Endothelial cell (in vitro differentiated cells): ENCODE measurements around the gene TRO. TPM values are rescaled to one million over a fixed set of nuclear protein-coding genes. Genes with fewer than 3 reads are reported as not detected.

Experiments used
- DNase-seq: peaks from one replicate; pipeline ENCODE4 v3.0.0; 2021; ENCODE audit warnings: low spot score
- H3K27ac Mint-ChIP-seq: one replicate; pipeline ENCODE4 v1.8.0; 2021; ENCODE audit warnings: mixed read lengths, inconsistent platforms; ENCODE audit not compliant: unreplicated experiment
- H3K27me3 Mint-ChIP-seq: one replicate; pipeline ENCODE4 v1.8.0; 2021; ENCODE audit warnings: mild to moderate bottlenecking, moderate library complexity, mixed read lengths, inconsistent platforms; ENCODE audit not compliant: unreplicated experiment
- H3K36me3 Mint-ChIP-seq: one replicate; pipeline ENCODE4 v1.8.0; 2021; ENCODE audit warnings: mild to moderate bottlenecking, low read depth, mixed read lengths, inconsistent platforms; ENCODE audit not compliant: unreplicated experiment
- H3K4me1 Mint-ChIP-seq: one replicate; pipeline ENCODE4 v1.8.0; 2021; ENCODE audit warnings: mild to moderate bottlenecking, mixed read lengths, inconsistent platforms; ENCODE audit not compliant: unreplicated experiment
- H3K4me3 Mint-ChIP-seq: one replicate; pipeline ENCODE4 v1.8.0; 2021; ENCODE audit warnings: mild to moderate bottlenecking, mixed read lengths, inconsistent platforms; ENCODE audit not compliant: unreplicated experiment
- H3K9me3 Mint-ChIP-seq: one replicate; pipeline ENCODE4 v1.8.0; 2021; ENCODE audit warnings: mixed read lengths, inconsistent platforms; ENCODE audit not compliant: unreplicated experiment
- total RNA-seq: library from RNA; stranded (reverse); fragmentation: NEBNext Ultra II Directional; extraction: Animal tissue kit (Norgen Biotek cat#: 25700); gene quantifications from one replicate; pipeline ENCODE4 v1.2.1, GENCODE V29; 2021; ENCODE audit not compliant: unreplicated experiment
- TF ChIP-seq, protein P1 (sequence below): fragments of 200-600 bp; sonication (generic); IDR thresholded peaks from one replicate; pipeline ENCODE4 v1.5.0; 2021; ENCODE audit warnings: antibody characterized with exemption; ENCODE audit not compliant: unreplicated experiment

TRO gene
- total RNA-seq, 1 donor from 2014 or later, result 184 TPM

DNA sequence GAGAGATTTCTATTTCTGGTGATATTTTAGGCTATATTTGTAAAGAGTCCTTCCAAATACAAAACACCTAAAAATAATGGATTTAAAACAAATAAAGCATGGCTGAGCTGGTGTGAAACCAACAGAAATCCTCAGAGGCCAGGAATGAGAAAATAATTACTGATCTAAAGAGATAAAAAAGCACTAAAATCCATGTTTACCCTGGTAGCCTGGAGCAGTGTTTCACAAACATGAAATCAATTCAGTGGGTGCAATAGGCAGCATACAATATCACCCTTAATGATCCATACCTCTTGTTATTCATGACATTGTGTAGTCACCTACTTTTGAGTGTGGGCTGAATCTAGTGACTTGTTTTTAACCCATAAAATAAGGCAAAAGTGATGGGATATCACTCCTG lies 58.8 kb downstream of the TRO start:
- TF ChIP-seq, protein P1, sequence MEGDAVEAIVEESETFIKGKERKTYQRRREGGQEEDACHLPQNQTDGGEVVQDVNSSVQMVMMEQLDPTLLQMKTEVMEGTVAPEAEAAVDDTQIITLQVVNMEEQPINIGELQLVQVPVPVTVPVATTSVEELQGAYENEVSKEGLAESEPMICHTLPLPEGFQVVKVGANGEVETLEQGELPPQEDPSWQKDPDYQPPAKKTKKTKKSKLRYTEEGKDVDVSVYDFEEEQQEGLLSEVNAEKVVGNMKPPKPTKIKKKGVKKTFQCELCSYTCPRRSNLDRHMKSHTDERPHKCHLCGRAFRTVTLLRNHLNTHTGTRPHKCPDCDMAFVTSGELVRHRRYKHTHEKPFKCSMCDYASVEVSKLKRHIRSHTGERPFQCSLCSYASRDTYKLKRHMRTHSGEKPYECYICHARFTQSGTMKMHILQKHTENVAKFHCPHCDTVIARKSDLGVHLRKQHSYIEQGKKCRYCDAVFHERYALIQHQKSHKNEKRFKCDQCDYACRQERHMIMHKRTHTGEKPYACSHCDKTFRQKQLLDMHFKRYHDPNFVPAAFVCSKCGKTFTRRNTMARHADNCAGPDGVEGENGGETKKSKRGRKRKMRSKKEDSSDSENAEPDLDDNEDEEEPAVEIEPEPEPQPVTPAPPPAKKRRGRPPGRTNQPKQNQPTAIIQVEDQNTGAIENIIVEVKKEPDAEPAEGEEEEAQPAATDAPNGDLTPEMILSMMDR, result no peak
- Mint-ChIP-seq H3K36me3 (no peaks in the 10 kb centered on the region), H3K4me1 (no peaks in the 10 kb centered on the region), H3K27ac (no peak overlapping the region), H3K27me3 (no peaks in the 10 kb centered on the region), H3K4me3 (no peak overlapping the region), H3K9me3 (no peaks in the 10 kb centered on the region)
- DNase-seq, result no peak

DNA sequence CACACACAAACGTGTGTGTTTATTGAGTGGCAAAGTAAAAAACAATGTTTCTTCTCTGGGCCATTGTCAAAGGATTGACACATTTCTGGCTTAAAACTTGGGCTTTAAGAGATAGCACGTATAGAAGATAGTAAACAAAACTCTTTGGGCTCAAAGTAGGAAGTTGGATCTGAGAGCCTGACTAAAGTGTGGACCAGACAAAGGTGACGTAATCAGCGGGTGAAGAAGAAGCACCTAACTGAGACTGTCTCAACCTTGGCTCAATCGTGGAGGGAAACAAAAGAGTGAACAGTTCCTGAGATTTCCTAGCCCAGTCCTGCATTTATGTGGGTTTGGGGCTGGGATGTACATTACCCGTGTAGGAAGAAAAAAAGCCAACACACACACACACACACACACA lies 59.7 kb downstream of the TRO start:
- no peak overlapping the region for H3K4me3 Mint-ChIP-seq
- H3K36me3 Mint-ChIP-seq, result no peaks in the 10 kb centered on the region
- TF ChIP-seq, protein P1, result no peak
- no peak overlapping the region for H3K27ac Mint-ChIP-seq
- H3K27me3 Mint-ChIP-seq, result no peaks in the 10 kb centered on the region
- DNase-seq, result no peak
- H3K9me3 Mint-ChIP-seq, result no peaks in the 10 kb centered on the region
- H3K4me1 Mint-ChIP-seq, result no peaks in the 10 kb centered on the region

Other genes starting within 250 kb of the TRO start
- gene ITIH6, start 122.6 kb upstream of the TRO start, total RNA-seq, result 0.13 TPM
- gene MAGED2, start 113.1 kb upstream of the TRO start, total RNA-seq, result 581 TPM
- gene PFKFB1, start 73.4 kb downstream of the TRO start, total RNA-seq, result 0.49 TPM
- 28.5 TPM for gene APEX2, start 79.5 kb downstream of the TRO start, total RNA-seq
- not detected for gene ALAS2, start 110.2 kb downstream of the TRO start, total RNA-seq
- gene PAGE2B, start 154.2 kb downstream of the TRO start, total RNA-seq, result not detected
- not detected for gene PAGE2, start 168.2 kb downstream of the TRO start, total RNA-seq